ENCODE measurements around the gene DOCK11. TPM values are rescaled to one million over a fixed set of nuclear protein-coding genes. Genes with fewer than 3 reads are reported as not detected.

DOCK11 gene
- total RNA-seq, 1 donor from 2014 or later = 76.2 TPM

GRCh38 chrX:118724775-118725174 is 229.2 kb downstream of the DOCK11 start:
- peak overlapping the region; percentile 95 for H3K27ac ChIP-seq
- DNase-seq (no peak), ATAC-seq (no peak)
- TF ChIP-seq, protein P1, sequence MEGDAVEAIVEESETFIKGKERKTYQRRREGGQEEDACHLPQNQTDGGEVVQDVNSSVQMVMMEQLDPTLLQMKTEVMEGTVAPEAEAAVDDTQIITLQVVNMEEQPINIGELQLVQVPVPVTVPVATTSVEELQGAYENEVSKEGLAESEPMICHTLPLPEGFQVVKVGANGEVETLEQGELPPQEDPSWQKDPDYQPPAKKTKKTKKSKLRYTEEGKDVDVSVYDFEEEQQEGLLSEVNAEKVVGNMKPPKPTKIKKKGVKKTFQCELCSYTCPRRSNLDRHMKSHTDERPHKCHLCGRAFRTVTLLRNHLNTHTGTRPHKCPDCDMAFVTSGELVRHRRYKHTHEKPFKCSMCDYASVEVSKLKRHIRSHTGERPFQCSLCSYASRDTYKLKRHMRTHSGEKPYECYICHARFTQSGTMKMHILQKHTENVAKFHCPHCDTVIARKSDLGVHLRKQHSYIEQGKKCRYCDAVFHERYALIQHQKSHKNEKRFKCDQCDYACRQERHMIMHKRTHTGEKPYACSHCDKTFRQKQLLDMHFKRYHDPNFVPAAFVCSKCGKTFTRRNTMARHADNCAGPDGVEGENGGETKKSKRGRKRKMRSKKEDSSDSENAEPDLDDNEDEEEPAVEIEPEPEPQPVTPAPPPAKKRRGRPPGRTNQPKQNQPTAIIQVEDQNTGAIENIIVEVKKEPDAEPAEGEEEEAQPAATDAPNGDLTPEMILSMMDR (IDR thresholded peaks at IDR 0.05) = no peak
- no peaks in the 10 kb centered on the region for H3K27me3 ChIP-seq (ENCODE audit: low read depth)
- intact Hi-C loops (cut with DNase I) = no loop called here
- no peak overlapping the region for H3K4me3 ChIP-seq
- H3K36me3 ChIP-seq = no peaks in the 10 kb centered on the region
- H3K4me1 ChIP-seq = peaks cover 17% of the 10 kb centered on the region
- H3K9me3 ChIP-seq = no peaks in the 10 kb centered on the region

- Histone ChIP-seq H3K27ac (peak overlapping the region; percentile 95), H3K27me3 (ENCODE audit: low read depth) (no peaks in the 10 kb centered on the region), H3K36me3 (no peaks in the 10 kb centered on the region), H3K4me3 (peak overlapping the region; percentile 64), H3K4me1 (peaks cover 23% of the 10 kb centered on the region), H3K9me3 (no peaks in the 10 kb centered on the region)
- DNase-seq (no peak), ATAC-seq (no peak)
- TF ChIP-seq, protein P1 (IDR thresholded peaks at IDR 0.05) = no peak
- intact Hi-C loops (cut with DNase I) = no loop called here
Observed at GRCh38 chrX:118726396-118726795, 230.8 kb downstream of the DOCK11 start.

DNA sequence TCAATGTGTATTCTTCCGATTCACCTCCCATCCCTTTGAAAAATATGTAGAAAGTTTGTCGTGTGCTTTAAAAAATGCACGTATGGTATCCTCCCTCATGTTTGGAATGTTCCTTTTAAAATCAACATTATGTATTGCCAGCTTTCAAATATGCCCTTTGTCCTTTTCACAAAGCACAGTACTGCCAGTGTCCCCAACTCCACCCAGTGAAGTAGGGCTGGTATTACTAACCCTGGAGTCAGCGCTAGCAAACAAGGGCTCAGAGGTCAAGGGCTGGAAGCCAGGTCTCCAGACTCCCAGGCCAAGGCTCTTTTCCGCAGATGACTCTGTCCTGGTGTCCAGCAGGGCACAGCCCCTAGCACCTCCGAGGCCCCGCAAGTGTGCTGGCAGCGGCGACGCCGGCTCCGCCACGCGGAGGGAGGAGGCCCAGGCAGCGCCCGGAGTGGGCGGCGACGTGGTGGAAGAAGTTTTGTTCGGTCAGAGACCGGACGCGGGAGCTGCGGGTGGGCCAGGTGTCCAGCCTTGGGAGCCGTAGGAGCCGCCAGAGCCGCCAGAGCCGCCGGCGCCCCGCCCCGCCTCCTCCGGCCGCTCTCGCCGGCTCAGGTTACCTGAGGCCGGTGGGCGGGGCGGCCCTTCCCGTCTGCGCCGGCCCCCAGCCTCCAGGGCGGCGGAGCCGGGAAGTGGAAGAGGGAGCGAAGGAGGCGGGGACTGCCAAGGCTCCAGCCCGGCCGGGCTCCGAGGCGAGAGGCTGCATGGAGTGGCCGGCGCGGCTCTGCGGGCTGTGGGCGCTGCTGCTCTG is 231.5 kb downstream of the DOCK11 start, which contains the start of gene IL13RA1:
Gene IL13RA1, plus strand, starts transcription at position 720 of the 799 bp plus-strand sequence. Its CDS starts 33 bp downstream, at position 753.
- Histone ChIP-seq H3K4me3 (peak within 1 kb of the TSS; percentile 64), H3K4me1 (peaks cover 23% of the 10 kb centered on the region), H3K36me3 (no peaks in the 10 kb centered on the region), H3K27me3 (ENCODE audit: low read depth) (no peaks in the 10 kb centered on the region), H3K9me3 (no peaks in the 10 kb centered on the region), H3K27ac (peak within 1 kb of the TSS; percentile 95)
- TF ChIP-seq, protein P1 (IDR thresholded peaks at IDR 0.05) = no peak
- DNase-seq (peak; percentile 87), ATAC-seq (peak; percentile 93 to 98)
- intact Hi-C loops (cut with DNase I) = no loop called here

- Histone ChIP-seq H3K4me3 (peak overlapping the region; percentile 64), H3K36me3 (no peaks in the 10 kb centered on the region), H3K27me3 (ENCODE audit: low read depth) (no peaks in the 10 kb centered on the region), H3K9me3 (no peaks in the 10 kb centered on the region), H3K27ac (peak overlapping the region; percentile 95), H3K4me1 (peaks cover 23% of the 10 kb centered on the region)
- TF ChIP-seq, protein P1 (IDR thresholded peaks at IDR 0.05) = no peak
- intact Hi-C loops (cut with DNase I) = no loop called here
- ATAC-seq (peak; percentile 65 to 67), DNase-seq (peak; percentile 67)
Observed at GRCh38 chrX:118727686-118728339, 232.2 kb downstream of the DOCK11 start.

- DNase-seq (no peak), ATAC-seq (no peak)
- intact Hi-C loops (cut with DNase I) = no loop called here
- H3K27me3 ChIP-seq (ENCODE audit: low read depth) = no peaks in the 10 kb centered on the region
- peaks cover 23% of the 10 kb centered on the region for H3K4me1 ChIP-seq
- no peaks in the 10 kb centered on the region for H3K9me3 ChIP-seq
- TF ChIP-seq, protein P1 (IDR thresholded peaks at IDR 0.05) = no peak
- H3K36me3 ChIP-seq = no peaks in the 10 kb centered on the region
- H3K4me3 ChIP-seq = peak overlapping the region; percentile 64
- peak overlapping the region; percentile 95 for H3K27ac ChIP-seq
Observed at GRCh38 chrX:118729042-118729652, 233.5 kb downstream of the DOCK11 start.
